PC-9 (cell line): ENCODE results near the gene TMPO. TPM values are rescaled to one million over a fixed set of nuclear protein-coding genes. Genes with fewer than 3 reads are reported as not detected.
A peak's percentile ranks its signal among the peaks of the same experiment; 100 is the strongest.

Experiments used
- BruUV-seq: library from RNA; stranded (reverse); fragments of 400-500 nt; replicated peaks from 2 replicates; lab custom pipeline; 2021; lab: Mats Ljungman, UMichigan
- CTCF ChIA-PET: fragments of 300-600 bp; sonication (Branson Sonifier 250); formaldehyde crosslinking; loops from one replicate; lab custom pipeline; 2022; ENCODE audit warnings: antibody characterized with exemption; lab: Charles Lee
- POLR2A ChIA-PET: fragments of 300-600 bp; sonication (Branson Sonifier 250); formaldehyde crosslinking; loops from one replicate; lab custom pipeline; 2022; ENCODE audit warnings: antibody characterized with exemption; ENCODE audit not compliant: unreplicated experiment; lab: Charles Lee
- DNase-seq, 2 experiments: peaks; one replicate each; pipeline versions ENCODE4 v3.0.0 to v3.0.0-alpha.2; 2015 to 2022; ENCODE audit warnings: mixed read lengths in 1 of 2
- H2AFZ ChIP-seq: fragments of 200-600 bp; sonication (generic); 2 replicates; pipeline ENCODE4 v1.8.1; 2017; ENCODE audit warnings: antibody characterized with exemption
- H3F3A ChIP-seq: fragments of 200-600 bp; sonication (generic); 2 replicates; pipeline ENCODE4 v1.8.1; 2017; ENCODE audit warnings: antibody characterized with exemption, mild to moderate bottlenecking, low read depth; ENCODE audit not compliant: insufficient read depth
- H3K27ac ChIP-seq: fragments of 200-600 bp; sonication (generic); 2 replicates; pipeline ENCODE4 v1.6.1; 2016; ENCODE audit warnings: mixed run types
- H3K27me3 ChIP-seq: fragments of 200-600 bp; sonication (generic); 2 replicates; pipeline ENCODE4 v1.6.1; 2016; ENCODE audit warnings: low read depth, mixed run types; ENCODE audit not compliant: insufficient read depth
- H3K36me3 ChIP-seq: fragments of 200-600 bp; sonication (generic); 2 replicates; pipeline ENCODE4 v1.6.1; 2016; ENCODE audit warnings: low read depth, mixed run types
- H3K4me1 ChIP-seq: fragments of 200-600 bp; sonication (generic); replicated peaks from 2 replicates; pipeline ENCODE4 v1.6.1; 2016; ENCODE audit warnings: mixed run types; ENCODE audit not compliant: insufficient read depth
- H3K4me2 ChIP-seq: fragments of 200-600 bp; sonication (generic); 2 replicates; pipeline ENCODE4 v1.6.1; 2017; ENCODE audit warnings: mixed run types
- H3K4me3 ChIP-seq: fragments of 200-600 bp; sonication (generic); 2 replicates; pipeline ENCODE4 v1.6.1; 2016; ENCODE audit warnings: mixed run types
- H3K79me2 ChIP-seq: fragments of 200-600 bp; sonication (generic); 2 replicates; pipeline ENCODE4 v1.6.1; 2017; ENCODE audit warnings: low read depth, mixed run types
- H3K9me2 ChIP-seq: fragments of 200-600 bp; sonication (generic); 2 replicates; pipeline ENCODE4 v1.8.1; 2017; ENCODE audit warnings: mild to moderate bottlenecking; ENCODE audit not compliant: insufficient read depth
- H3K9me3 ChIP-seq: fragments of 200-600 bp; sonication (generic); 2 replicates; pipeline ENCODE4 v1.8.1; 2016; ENCODE audit warnings: low read depth; ENCODE audit not compliant: insufficient read depth
- H4K20me1 ChIP-seq: fragments of 200-600 bp; sonication (generic); 2 replicates; pipeline ENCODE4 v1.8.1; 2017; ENCODE audit not compliant: insufficient read depth
- CTCF ChIP-seq: fragments of 200-600 bp; sonication (generic); conservative IDR thresholded peaks from 2 replicates; pipeline ENCODE4 v1.6.1; 2017; ENCODE audit warnings: mixed run types, antibody characterized with exemption, mild to moderate bottlenecking, moderate library complexity
- EZH2 ChIP-seq: fragments of 200-600 bp; sonication (generic); IDR thresholded peaks from 2 replicates; pipeline ENCODE4 v1.8.0; 2017; ENCODE audit warnings: antibody characterized with exemption, low read depth
- intact Hi-C: fragments of 100-400 bp; cut with micrococcal nuclease; formaldehyde crosslinking; loops from one replicate; pipeline ENCODE4 v1.10.0; 2022; ENCODE audit not compliant: unreplicated experiment
- total RNA-seq: library from RNA; stranded (reverse); gene quantifications from 2 replicates; pipeline ENCODE4 v1.2.3, GENCODE V29; 2021

The TMPO gene
- total RNA-seq, 1 experiment from 2014 or later = 171 TPM

GRCh38 chr12:98514982-98515286 lies 456 bp upstream of the TMPO start:
- BruUV-seq = TSS peak; percentile 81
- no peak for TF ChIP-seq CTCF
- TF ChIP-seq EZH2 = no peak
- Histone ChIP-seq H3K4me3 (peak overlapping the region; percentile 90), H3K9me2 (no peaks in the 10 kb centered on the region), H3K36me3 (peaks cover 8% of the 10 kb centered on the region; the same call in 1 of the 2 replicates), H3K4me1 (peaks cover 24% of the 10 kb centered on the region), H3K4me2 (peak overlapping the region; percentile 85), H3K27ac (peak overlapping the region; percentile 74), H4K20me1 (peaks cover 4% of the 10 kb centered on the region; the same call in 1 of the 2 replicates), H3K79me2 (peaks cover 62% of the 10 kb centered on the region), H2AFZ (peak overlapping the region; percentile 90), H3K9me3 (no peaks in the 10 kb centered on the region), H3K27me3 (no peaks in the 10 kb centered on the region), H3F3A (peaks cover 5% of the 10 kb centered on the region; the same call in 1 of the 2 replicates)
- CTCF ChIA-PET = interaction anchor here (0.6 to 1.4 kb wide), 5 partner anchors 89 to 113 kb away, joined by 3 to 4 read pairs (median 3); no protein-coding TSS in a partner anchor
- intact Hi-C loops = loop anchor here (1.0 kb wide), 2 partner anchors 24 to 91 kb away; no protein-coding TSS in a partner anchor
- POLR2A ChIA-PET = interaction anchor here (0.6 kb wide), 1 partner anchor 707 kb away, joined by 3 read pairs; no protein-coding TSS in a partner anchor
- DNase-seq = no peak

- TF ChIP-seq EZH2 (no peak), CTCF (peak; percentile 74)
- intact Hi-C loops = loop anchor here (1.0 kb wide), 1 partner anchor 13 kb away; no protein-coding TSS in a partner anchor
- no peaks in the 10 kb centered on the region for H3K9me3 ChIP-seq
- H3K9me2 ChIP-seq = no peaks in the 10 kb centered on the region
- peaks cover 5% of the 10 kb centered on the region; the same call in 1 of the 2 replicates for H3F3A ChIP-seq
- peak overlapping the region; percentile 93 for H2AFZ ChIP-seq
- no TSS peak for BruUV-seq
- ChIA-PET CTCF (interaction anchor here (1.0 to 1.6 kb wide), 4 partner anchors 25 to 98 kb away, joined by 3 to 5 read pairs (median 4); no protein-coding TSS in a partner anchor), POLR2A (interaction anchor here (0.5 to 0.8 kb wide), 2 partner anchors 80 to 1561 kb away, joined by 4 to 5 read pairs; no protein-coding TSS in a partner anchor)
- peaks cover 8% of the 10 kb centered on the region; the same call in 1 of the 2 replicates for H3K36me3 ChIP-seq
- peak overlapping the region; percentile 98 for H3K4me2 ChIP-seq
- peaks cover 75% of the 10 kb centered on the region for H3K79me2 ChIP-seq
- peak overlapping the region; percentile 74 for H3K27ac ChIP-seq
- DNase-seq = peak; percentile 65 to 80
- peak overlapping the region; percentile 90 for H3K4me3 ChIP-seq
- peaks cover 6% of the 10 kb centered on the region for H4K20me1 ChIP-seq
- H3K4me1 ChIP-seq = peaks cover 24% of the 10 kb centered on the region
- no peaks in the 10 kb centered on the region for H3K27me3 ChIP-seq
Measured at GRCh38 chr12:98516111-98516873, 902 bp downstream of the TMPO start.

- Histone ChIP-seq H3K9me3 (no peaks in the 10 kb centered on the region), H3K27ac (no peak overlapping the region), H3K4me2 (no peak overlapping the region), H3K4me1 (peaks cover 15% of the 10 kb centered on the region; the same call in 1 of the 2 replicates), H3K79me2 (peaks cover 88% of the 10 kb centered on the region), H4K20me1 (peaks cover 8% of the 10 kb centered on the region), H3K9me2 (no peaks in the 10 kb centered on the region), H3K36me3 (peaks cover 8% of the 10 kb centered on the region; the same call in 1 of the 2 replicates), H2AFZ (no peak overlapping the region), H3K27me3 (no peaks in the 10 kb centered on the region), H3K4me3 (no peak overlapping the region), H3F3A (peaks cover 5% of the 10 kb centered on the region; the same call in 1 of the 2 replicates)
- no TSS peak for BruUV-seq
- TF ChIP-seq EZH2 (no peak), CTCF (no peak)
- intact Hi-C loops = no loop called here
- ChIA-PET POLR2A (no interaction called here), CTCF (no interaction called here)
- DNase-seq = no peak
Measured at GRCh38 chr12:98519257-98519907, 4.0 kb downstream of the TMPO start.
